Renal cortex interstitium (tissue), 11 donors: Measurements from ENCODE around the gene ACAD10. TPM values are rescaled to one million over a fixed set of nuclear protein-coding genes. Genes with fewer than 3 reads are reported as not detected.
A peak's percentile ranks its signal among the peaks of the same experiment; 100 is the strongest.
"Not testable (repeated sequence)": the region's sequence is repeated elsewhere in the genome, so short reads cannot be mapped to it uniquely, and the experiment has no call there.

Source experiments
- DNase-seq, 11 donors: peaks; one replicate each; pipeline ENCODE4 v3.0.0-alpha.2; 2013; ENCODE audit warnings: low read depth in 9 of 11, low spot score in 4 of 11; ENCODE audit errors: extremely low read depth in 1 of 11
- polyA plus RNA-seq, 3 donors: library from polyadenylated mRNA; unstranded; fragments of 120-200 nt; gene quantifications; one replicate each; pipeline ENCODE4 v1.2.1, GENCODE V29; 2013; ENCODE audit not compliant: insufficient read length in 3 of 3

Gene ACAD10
- polyA plus RNA-seq, 3 donors: 35.7 to 52.9 (median 37.3) TPM

- DNase-seq: not testable (repeated sequence)
Observed at GRCh38 chr12:111739524-111739923, 53.7 kb downstream of the ACAD10 start.

GRCh38 chr12:111741235-111741812, 55.5 kb downstream of the ACAD10 start:
- DNase-seq: peak in 3 of 11 donors; percentile 11 to 19 (median 14)

- DNase-seq: no peak
Observed at GRCh38 chr12:111745211-111745610, 59.4 kb downstream of the ACAD10 start.

GRCh38 chr12:111747333-111747732, 61.5 kb downstream of the ACAD10 start:
- no peak for DNase-seq

GRCh38 chr12:111748151-111748672, 62.4 kb downstream of the ACAD10 start:
- DNase-seq: no peak

GRCh38 chr12:111748867-111749266, 63.0 kb downstream of the ACAD10 start:
- no peak for DNase-seq

GRCh38 chr12:111749391-111749790, 63.5 kb downstream of the ACAD10 start:
- no peak for DNase-seq

GRCh38 chr12:111753144-111753881, 67.5 kb downstream of the ACAD10 start:
- no peak for DNase-seq

- no peak for DNase-seq
Observed at GRCh38 chr12:111754671-111755070, 68.8 kb downstream of the ACAD10 start.

GRCh38 chr12:111756196-111756595, 70.3 kb downstream of the ACAD10 start:
- no peak for DNase-seq

- DNase-seq: no peak
Observed at GRCh38 chr12:111756681-111757080, 70.8 kb downstream of the ACAD10 start.

- no peak for DNase-seq
Observed at GRCh38 chr12:111757361-111758119, 71.7 kb downstream of the ACAD10 start.

GRCh38 chr12:111758120-111758561, 72.3 kb downstream of the ACAD10 start:
- DNase-seq: no peak

- no peak for DNase-seq
Observed at GRCh38 chr12:111759271-111759670, 73.4 kb downstream of the ACAD10 start.

GRCh38 chr12:111759991-111760390, 74.1 kb downstream of the ACAD10 start:
- no peak for DNase-seq

- no peak for DNase-seq
Observed at GRCh38 chr12:111761099-111761498, 75.2 kb downstream of the ACAD10 start.

GRCh38 chr12:111761706-111762105, 75.9 kb downstream of the ACAD10 start:
- DNase-seq: no peak

- not testable (repeated sequence) for DNase-seq
Observed at GRCh38 chr12:111763552-111763951, 77.7 kb downstream of the ACAD10 start.

- DNase-seq: no peak
Observed at GRCh38 chr12:111764120-111764821, 78.4 kb downstream of the ACAD10 start.
